Heart left ventricle (tissue), 16 donors: Measurements from ENCODE around the gene ZSWIM2. TPM values are rescaled to one million over a fixed set of nuclear protein-coding genes. Genes with fewer than 3 reads are reported as not detected.
"Not testable (repeated sequence)": the region's sequence is repeated elsewhere in the genome, so short reads cannot be mapped to it uniquely, and the experiment has no call there.

Experiments used
- ATAC-seq, 4 donors: fragments of 200-7000 bp; cut with Tn5 transposase; one replicate each; pipeline ENCODE4 v1.9.1; 2020 to 2022; ENCODE audit warnings: moderate library complexity in 4 of 4, mild to moderate bottlenecking in 3 of 4, moderate number of reproducible peaks in 1 of 4
- DNase-seq, 5 donors: peaks; one replicate each; pipeline ENCODE4 v3.0.0-alpha.2; 2020
- H3K27ac ChIP-seq, 12 donors: fragments of 200-600 bp; sonication (generic) in 4 of 12; one replicate each; pipeline versions ENCODE4 v1.5.0 to v1.8.0; 2016 to 2022; ENCODE audit warnings: mild to moderate bottlenecking in 2 of 12
- H3K27me3 ChIP-seq, 9 donors: fragments of 200-600 bp; sonication (generic) in 2 of 9; one replicate each; pipeline versions ENCODE4 v1.5.1 to v1.8.0; 2016 to 2022; ENCODE audit warnings: mild to moderate bottlenecking in 3 of 9
- H3K36me3 ChIP-seq, 9 donors: fragments of 200-600 bp; sonication (generic) in 2 of 9; one replicate each; pipeline versions ENCODE4 v1.5.0 to v1.8.0; 2018 to 2022; ENCODE audit warnings: mild to moderate bottlenecking in 2 of 9
- H3K4me1 ChIP-seq, 12 donors: fragments of 200-600 bp; sonication (generic) in 4 of 12; one replicate each; pipeline versions ENCODE4 v1.5.0 to v1.8.0; 2016 to 2022; ENCODE audit warnings: mild to moderate bottlenecking in 3 of 12
- H3K4me3 ChIP-seq, 12 donors: fragments of 200-600 bp; sonication (generic) in 4 of 12; one replicate each; pipeline versions ENCODE4 v1.5.0 to v1.8.0; 2017 to 2022; ENCODE audit warnings: mild to moderate bottlenecking in 9 of 12, moderate library complexity in 4 of 12
- H3K9me3 ChIP-seq, 12 donors: fragments of 200-600 bp; sonication (generic) in 4 of 12; one replicate each; pipeline versions ENCODE4 v1.5.0 to v1.8.0; 2016 to 2022; ENCODE audit warnings: mild to moderate bottlenecking in 1 of 12
- CTCF ChIP-seq, 12 donors: fragments of 200-600 bp; sonication (generic) in 4 of 12; IDR thresholded peaks; one replicate each; pipeline versions ENCODE4 v1.5.0 to v1.8.0; 2018 to 2022; ENCODE audit warnings: antibody characterized with exemption in 12 of 12, mild to moderate bottlenecking in 5 of 12
- POLR2A ChIP-seq, 2 donors: fragments of 450-650 bp; IDR thresholded peaks; one replicate each; pipeline ENCODE4 v1.6.1; 2017; ENCODE audit warnings: antibody characterized with exemption in 2 of 2, mild to moderate bottlenecking in 2 of 2, moderate library complexity in 2 of 2
- WGBS, 4 donors: extraction: QIAGEN DNeasy Blood & Tissue Kit in 2 of 4; methylation state at CpG; one replicate each; pipeline versions ENCODE4 v1.1.5 to v1.1.7; 2013 to 2018; 5-methylcytosine and 5-hydroxymethylcytosine counted together
- intact Hi-C, 10 donors: fragments of 100-400 bp; cut with DNase I; formaldehyde crosslinking; loops; one replicate each; pipeline versions ENCODE4 v1.11.1 to v1.14.2; 2022
- polyA plus RNA-seq, 2 donors: library from polyadenylated mRNA; stranded (reverse); fragments of 200-250 nt; gene quantifications; one replicate each; pipeline ENCODE4 v1.2.3, GENCODE V29; 2013
- total RNA-seq, 9 donors: library from RNA; depleted of rRNA in 2 of 9; stranded (reverse); fragments of >200 nt in 2 of 9; fragmentation: NEBNext Ultra II Directional in 3 of 9; extraction: Animal tissue kit (Norgen Biotek cat#: 25700) in 3 of 9; gene quantifications; one replicate each; pipeline versions ENCODE4 v1.1.0 to v1.2.4, GENCODE V29; 2016 to 2023
- donor health status: ischemic (EF 13 %, LVEDD 7.1; RV severe dilation, severe dysfunction).
- donor health status: healthy with polysubstance abuse.
- donor health status: DM: no; HTN: yes; CAD: no.
- donor health status: DM: no; HTN: no; CAD: no.
- donor health status: ischemic (EF 25% LVEDD 6.9; RV normal size, moderate dysfunction).
- donor health status: ischemic (EF 25% LVEDD 5.7; RV mildly dilated, moderate dysfunction).
- donor health status: healthy.
- donor health status: DM: yes; HTN: yes; CAD: no.
- donor health status: ischemic (EF 35%, LVEDD 5.7; RV mildly dilated, moderate dysfunction).
- donor health status: nonischemic (EF 11% LVEDD 7.7; RV severe dilation, severe dysfunction).
- donor health status: DM: yes; HTN: yes; CAD: no.
- donor health status: PGD.
- donor health status: ischemic (EF 29% LVEDD 5.4; RV normal size, mild dysfunction).
- donor health status: nonischemic (EF 23%, LVEDD 6.1; RV moderate dilation, normal function).

Gene ZSWIM2
- total and polyA plus RNA-seq, 11 donors, result not detected

- no peaks in the 10 kb centered on the region for H3K27me3 ChIP-seq
- WGBS, 4 donors, result 62 to 67% (median 64%) methylated on average over 2 of the region's 2 CpGs
- H3K4me1 ChIP-seq, result no peaks in the 10 kb centered on the region
- intact Hi-C loops, result no loop called here
- TF ChIP-seq POLR2A (IDR thresholded peaks at IDR 0.05) (no peak), CTCF (IDR thresholded peaks at IDR 0.05) (no peak)
- no peak overlapping the region for H3K27ac ChIP-seq
- DNase-seq, result no peak
- no peaks in the 10 kb centered on the region for H3K36me3 ChIP-seq
- ATAC-seq, result peak in 1 of 4 donors; percentile 36
- H3K9me3 ChIP-seq, result no peaks in the 10 kb centered on the region
- no peak overlapping the region for H3K4me3 ChIP-seq
These were observed 21.0 kb downstream of the ZSWIM2 start for GRCh38 chr2:186827862-186828492.

GRCh38 chr2:186827411-186827810, 21.6 kb downstream of the ZSWIM2 start:
- DNase-seq (no peak), ATAC-seq (no peak)
- Histone ChIP-seq H3K4me1 (no peaks in the 10 kb centered on the region), H3K36me3 (no peaks in the 10 kb centered on the region), H3K4me3 (no peak overlapping the region), H3K27me3 (no peaks in the 10 kb centered on the region), H3K9me3 (no peaks in the 10 kb centered on the region), H3K27ac (no peak overlapping the region)
- 90 to 93% (median 92%) methylated on average over 2 of the region's 2 CpGs for WGBS, 4 donors
- intact Hi-C loops, result no loop called here
- TF ChIP-seq CTCF (IDR thresholded peaks at IDR 0.05) (no peak), POLR2A (IDR thresholded peaks at IDR 0.05) (no peak)

- ATAC-seq, result no peak
- no peak for DNase-seq
- WGBS, 4 donors, result 94 to 97% (median 97%) methylated on average over 2 of the region's 2 CpGs
- H3K36me3 ChIP-seq, result no peaks in the 10 kb centered on the region
- no peak overlapping the region for H3K27ac ChIP-seq
- TF ChIP-seq CTCF (IDR thresholded peaks at IDR 0.05) (no peak), POLR2A (IDR thresholded peaks at IDR 0.05) (no peak)
- H3K4me1 ChIP-seq, result no peaks in the 10 kb centered on the region
- no peaks in the 10 kb centered on the region for H3K27me3 ChIP-seq
- H3K9me3 ChIP-seq, result peaks cover 0 to 2% (median 0%) of the 10 kb centered on the region in 12 donors
- no peak overlapping the region for H3K4me3 ChIP-seq
- intact Hi-C loops, result no loop called here
These were observed 26.6 kb downstream of the ZSWIM2 start for GRCh38 chr2:186822323-186822722.

GRCh38 chr2:186820303-186820702, 28.7 kb downstream of the ZSWIM2 start:
- TF ChIP-seq CTCF (IDR thresholded peaks at IDR 0.05) (no peak), POLR2A (IDR thresholded peaks at IDR 0.05) (no peak)
- H3K9me3 ChIP-seq, result peaks cover 0 to 13% (median 0%) of the 10 kb centered on the region in 12 donors
- H3K27me3 ChIP-seq, result no peaks in the 10 kb centered on the region
- H3K4me1 ChIP-seq, result no peaks in the 10 kb centered on the region
- no peak overlapping the region for H3K4me3 ChIP-seq
- WGBS, 4 donors, result 75 to 85% (median 78%) methylated on average over 7 of the region's 7 CpGs
- ATAC-seq (no peak), DNase-seq (no peak)
- H3K36me3 ChIP-seq, result no peaks in the 10 kb centered on the region
- no peak overlapping the region for H3K27ac ChIP-seq
- intact Hi-C loops, result no loop called here

- H3K36me3 ChIP-seq, H3K4me1 ChIP-seq, H3K4me3 ChIP-seq, intact Hi-C loops, H3K9me3 ChIP-seq, ATAC-seq, DNase-seq, H3K27ac ChIP-seq, H3K27me3 ChIP-seq: not testable (repeated sequence)
- WGBS, 4 donors, result 88 to 95% (median 89%) methylated on average over 6 of the region's 6 CpGs
These were observed 37.2 kb downstream of the ZSWIM2 start for GRCh38 chr2:186811760-186812159.
